ENCODE measurements around the gene SLC16A3.

DNA sequence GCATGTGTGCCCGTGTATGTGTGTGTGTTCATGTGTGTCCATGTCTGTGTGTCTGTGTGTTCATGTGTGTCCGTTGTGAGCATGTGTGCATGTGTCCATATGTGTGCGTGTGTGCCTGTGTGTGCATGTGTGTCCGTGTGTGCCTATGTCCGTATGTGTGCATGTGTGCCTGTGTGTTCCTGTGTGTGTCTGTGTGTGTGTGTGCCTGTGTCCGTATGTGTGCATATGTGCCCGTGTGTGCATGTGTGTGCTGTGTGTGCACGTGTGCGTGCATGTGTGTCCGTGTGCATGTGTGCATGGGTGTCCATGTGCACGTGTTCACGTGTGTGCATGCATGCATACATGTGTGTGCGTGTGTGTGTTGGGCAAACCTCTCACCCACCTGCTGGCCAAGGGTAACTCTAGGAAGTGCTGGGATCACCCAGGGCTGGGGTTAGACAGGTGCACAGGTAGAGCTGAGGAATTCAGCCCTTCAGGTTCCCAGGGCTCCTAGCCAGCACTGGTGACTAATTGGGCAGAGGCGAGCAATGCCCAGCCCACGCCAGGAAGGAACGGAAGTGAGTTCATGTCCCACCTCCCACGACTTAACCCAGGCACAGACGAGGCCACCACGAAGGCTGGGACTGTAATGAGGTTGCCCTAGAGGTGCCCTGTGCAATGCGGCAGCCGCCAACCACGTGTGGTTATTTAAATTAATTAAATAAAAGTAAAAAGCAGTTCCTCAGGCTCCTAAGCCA lies 52.8 kb downstream of the SLC16A3 start:
- TF ChIP-seq, protein P1, sequence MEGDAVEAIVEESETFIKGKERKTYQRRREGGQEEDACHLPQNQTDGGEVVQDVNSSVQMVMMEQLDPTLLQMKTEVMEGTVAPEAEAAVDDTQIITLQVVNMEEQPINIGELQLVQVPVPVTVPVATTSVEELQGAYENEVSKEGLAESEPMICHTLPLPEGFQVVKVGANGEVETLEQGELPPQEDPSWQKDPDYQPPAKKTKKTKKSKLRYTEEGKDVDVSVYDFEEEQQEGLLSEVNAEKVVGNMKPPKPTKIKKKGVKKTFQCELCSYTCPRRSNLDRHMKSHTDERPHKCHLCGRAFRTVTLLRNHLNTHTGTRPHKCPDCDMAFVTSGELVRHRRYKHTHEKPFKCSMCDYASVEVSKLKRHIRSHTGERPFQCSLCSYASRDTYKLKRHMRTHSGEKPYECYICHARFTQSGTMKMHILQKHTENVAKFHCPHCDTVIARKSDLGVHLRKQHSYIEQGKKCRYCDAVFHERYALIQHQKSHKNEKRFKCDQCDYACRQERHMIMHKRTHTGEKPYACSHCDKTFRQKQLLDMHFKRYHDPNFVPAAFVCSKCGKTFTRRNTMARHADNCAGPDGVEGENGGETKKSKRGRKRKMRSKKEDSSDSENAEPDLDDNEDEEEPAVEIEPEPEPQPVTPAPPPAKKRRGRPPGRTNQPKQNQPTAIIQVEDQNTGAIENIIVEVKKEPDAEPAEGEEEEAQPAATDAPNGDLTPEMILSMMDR (IDR thresholded peaks at IDR 0.05), result no peak
- no peak for TF ChIP-seq POLR2A (IDR thresholded peaks at IDR 0.05)

All from adrenal gland (tissue), 5 donors.